Stimulated activated CD8-positive, alpha-beta memory T cell treated with anti-CD3 and anti-CD28 coated beads, Interleukin-2, amount 100 ng/mL, for 48 hours (primary cell): Measurements from ENCODE around the gene PDIA3.
"Not testable (repeated sequence)": the region's sequence is repeated elsewhere in the genome, so short reads cannot be mapped to it uniquely, and the experiment has no call there.

Experiments
- DNase-seq, 2 donors: peaks; one replicate each; pipeline ENCODE4 v3.0.0-alpha.2; 2020; ENCODE audit warnings: low read depth in 2 of 2

The PDIA3 gene

GRCh38 chr15:43746245-43746902 lies at the start of gene PDIA3:
TSS of gene PDIA3 (plus strand) at chr15:43746438. CDS start at chr15:43746540, 102 bp downstream.
- peak; percentile 87 to 89 for DNase-seq

DNA sequence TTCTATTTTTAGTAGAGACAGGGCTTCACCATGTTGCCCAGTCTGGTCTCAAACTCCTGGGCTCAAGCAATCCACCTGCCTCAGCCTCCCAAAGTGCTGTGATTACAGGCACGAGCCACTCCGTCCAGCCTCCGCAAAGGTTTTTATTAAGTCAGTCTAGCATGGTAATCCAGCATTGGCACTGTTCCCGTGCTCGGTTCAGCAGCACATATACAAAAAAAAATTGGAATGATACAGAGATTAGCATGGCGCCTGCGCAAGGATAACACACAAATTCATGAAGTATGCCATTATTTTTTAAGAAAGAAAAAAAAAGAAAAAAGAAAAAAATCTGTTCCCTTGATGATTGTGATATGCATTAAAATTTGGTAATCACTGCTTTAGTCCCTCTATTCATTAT lies 44.1 kb upstream of the PDIA3 start:
- no peak for DNase-seq

- DNase-seq: no peak
Observed at GRCh38 chr15:43702701-43703424, 43.4 kb upstream of the PDIA3 start.

GRCh38 chr15:43710431-43711131 lies 35.7 kb upstream of the PDIA3 start:
- DNase-seq: not testable (repeated sequence)

DNA sequence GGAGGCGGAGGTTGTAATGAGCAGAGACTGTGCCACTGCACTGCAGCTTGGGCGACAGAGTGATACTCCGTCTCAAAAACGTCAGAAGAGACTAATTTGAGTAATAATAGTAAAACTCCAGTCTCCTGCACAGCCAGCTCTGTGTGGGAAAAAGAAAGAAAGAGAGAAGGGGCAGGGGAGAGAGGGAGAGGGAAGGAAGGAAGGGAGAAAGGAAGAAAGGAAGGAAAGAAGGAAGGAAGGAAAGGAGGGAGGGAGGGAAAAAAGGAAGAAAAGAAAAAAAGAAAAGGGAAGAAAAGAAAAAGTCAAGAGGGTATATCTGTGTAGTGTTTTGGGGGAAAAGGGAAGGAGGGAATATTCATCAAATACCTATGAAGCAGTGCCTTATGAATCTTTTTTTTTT lies 23.1 kb upstream of the PDIA3 start:
- no peak for DNase-seq

GRCh38 chr15:43726306-43726705 lies 19.9 kb upstream of the PDIA3 start:
- not testable (repeated sequence) for DNase-seq

- not testable (repeated sequence) for DNase-seq
Observed at GRCh38 chr15:43728053-43728725, 18.0 kb upstream of the PDIA3 start.

DNA sequence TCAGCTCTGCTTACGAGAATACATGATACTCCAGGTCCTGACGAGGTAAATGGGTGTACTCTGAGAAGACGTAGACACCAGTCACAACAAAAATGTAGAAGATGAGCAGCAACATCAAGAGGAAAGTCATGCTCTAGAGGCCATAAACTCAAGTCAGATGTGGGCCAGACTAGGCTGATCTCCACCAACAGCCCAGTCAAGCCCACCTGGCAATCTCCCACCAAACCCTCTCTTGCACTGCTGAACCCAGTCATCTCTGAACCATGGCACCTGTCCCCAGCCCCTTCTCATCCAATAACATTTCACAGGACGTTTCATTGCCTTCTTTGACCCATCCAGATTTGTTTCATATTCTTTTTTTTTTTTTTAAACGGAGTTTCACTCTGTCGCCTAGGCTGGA lies 10.8 kb upstream of the PDIA3 start:
- no peak for DNase-seq

DNA sequence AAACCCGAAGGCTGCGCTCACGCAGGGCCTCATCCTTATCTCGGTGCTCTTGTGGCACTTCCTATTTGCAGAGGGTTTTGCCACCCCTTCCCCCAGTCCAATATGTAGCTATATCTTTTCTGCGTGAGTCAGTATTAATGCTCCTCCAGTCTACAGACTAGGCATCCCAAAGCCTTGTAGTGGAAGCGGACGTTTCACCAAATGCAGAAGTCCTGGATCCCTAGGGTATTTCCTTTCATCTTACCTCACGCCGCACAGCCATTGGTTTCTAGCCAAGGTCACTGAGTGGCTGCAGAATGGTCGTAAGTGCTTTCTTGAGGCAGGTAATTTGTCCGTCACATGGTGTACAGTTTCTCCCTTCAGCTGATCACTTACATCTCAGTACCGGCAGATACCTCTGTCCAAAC lies 668 bp downstream of the PDIA3 start:
- not testable (repeated sequence) for DNase-seq

DNA sequence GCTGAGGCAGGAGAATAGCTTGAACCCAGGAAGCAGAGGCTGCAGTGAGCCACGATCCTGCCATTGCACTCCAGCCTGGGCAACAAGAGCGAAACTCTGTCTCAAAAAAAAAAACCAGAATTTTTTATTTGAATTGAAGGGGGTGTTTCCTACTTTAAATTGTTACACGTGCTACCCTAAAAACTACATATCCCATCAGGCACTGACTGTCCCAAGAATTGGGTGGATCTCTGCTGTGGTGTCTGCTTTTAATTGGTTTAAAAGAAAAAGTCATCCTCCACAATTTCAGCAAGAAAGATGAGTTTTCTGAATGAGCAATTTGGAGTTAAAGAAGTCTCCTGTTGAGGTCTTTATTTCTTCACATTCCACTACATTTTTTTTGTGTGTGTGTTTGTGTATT lies 2.1 kb downstream of the PDIA3 start:
- DNase-seq: no peak

DNA sequence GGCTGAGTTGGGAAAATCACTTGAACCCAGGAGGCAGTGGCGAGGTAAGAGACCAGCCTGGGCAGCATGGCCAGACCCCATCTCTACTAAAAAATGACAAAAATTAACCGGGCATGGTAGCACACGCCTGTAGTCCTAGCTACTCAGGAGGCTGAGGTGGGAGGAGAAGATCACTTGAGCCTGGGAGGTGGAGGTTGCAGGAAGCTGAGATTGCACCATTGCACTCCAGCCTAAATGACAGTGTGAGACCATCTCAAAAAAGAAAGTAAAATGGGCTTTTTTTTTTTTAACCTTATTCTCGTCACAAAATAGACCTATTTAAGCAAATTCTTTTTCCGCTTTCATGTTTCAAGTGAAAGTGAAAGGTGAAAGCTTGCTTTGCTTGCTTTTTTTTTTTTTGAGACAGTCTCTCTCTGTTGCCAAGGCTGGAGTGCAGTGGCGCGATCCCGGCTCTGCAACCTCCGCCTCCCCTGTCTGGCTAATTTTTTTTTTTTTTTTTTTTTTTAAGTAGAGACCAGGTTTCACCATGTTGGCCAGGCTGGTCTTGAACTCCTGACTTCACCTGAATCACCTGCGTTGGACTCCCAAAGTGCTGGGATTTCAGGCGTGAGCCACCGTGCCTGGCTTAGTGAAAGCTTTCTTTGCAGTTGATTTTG lies 3.6 kb downstream of the PDIA3 start:
- no peak for DNase-seq

DNA sequence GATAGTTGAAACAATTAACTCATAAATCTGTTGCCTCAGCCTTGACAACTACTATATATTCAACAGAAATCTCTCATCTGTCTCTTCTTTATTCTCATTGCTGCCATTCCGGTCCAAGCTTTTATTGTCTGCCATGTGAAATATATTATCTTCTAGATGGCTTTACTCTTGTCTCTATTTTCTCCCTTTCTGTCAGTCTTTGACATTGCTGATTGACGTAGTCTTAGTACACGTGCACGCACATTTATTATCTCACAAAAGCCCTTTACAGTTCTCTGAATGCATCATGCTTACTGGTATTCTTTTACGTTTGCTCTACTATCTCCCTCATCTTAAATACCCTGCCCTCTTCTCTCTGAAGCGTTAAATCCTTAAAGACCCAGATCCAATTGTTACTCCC lies 5.6 kb downstream of the PDIA3 start:
- no peak for DNase-seq

- no peak for DNase-seq
Observed at GRCh38 chr15:43762824-43763223, 16.6 kb downstream of the PDIA3 start.

DNA sequence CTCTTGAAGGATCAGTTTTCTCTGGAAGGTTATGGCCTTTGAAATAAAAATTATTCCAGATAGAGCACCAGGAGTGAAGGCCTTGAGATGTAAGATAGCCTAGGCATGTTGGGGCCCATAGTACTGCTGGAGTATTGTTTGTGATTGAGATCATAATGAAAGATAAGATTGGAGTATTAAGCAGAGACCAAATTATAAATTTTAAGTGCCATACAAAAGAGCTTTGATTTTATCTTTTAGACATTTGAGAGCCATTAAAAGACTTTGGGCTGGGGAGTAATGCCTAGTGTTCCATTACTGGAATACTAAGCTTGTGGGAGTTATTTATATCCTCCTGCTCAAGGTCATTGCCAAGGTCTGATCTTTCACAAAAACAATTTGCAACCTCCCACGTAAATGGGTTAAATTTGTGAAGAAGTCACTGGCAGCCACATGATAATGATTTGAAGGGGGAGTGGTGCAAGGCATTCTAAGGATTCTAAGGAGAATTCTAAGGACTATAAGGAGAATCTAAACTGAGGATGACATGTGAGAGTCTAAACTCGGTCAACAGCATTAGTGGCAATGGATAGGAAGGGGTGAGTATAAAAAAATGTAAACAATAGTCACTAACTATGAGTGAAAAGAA lies 17.7 kb downstream of the PDIA3 start:
- DNase-seq: no peak

DNA sequence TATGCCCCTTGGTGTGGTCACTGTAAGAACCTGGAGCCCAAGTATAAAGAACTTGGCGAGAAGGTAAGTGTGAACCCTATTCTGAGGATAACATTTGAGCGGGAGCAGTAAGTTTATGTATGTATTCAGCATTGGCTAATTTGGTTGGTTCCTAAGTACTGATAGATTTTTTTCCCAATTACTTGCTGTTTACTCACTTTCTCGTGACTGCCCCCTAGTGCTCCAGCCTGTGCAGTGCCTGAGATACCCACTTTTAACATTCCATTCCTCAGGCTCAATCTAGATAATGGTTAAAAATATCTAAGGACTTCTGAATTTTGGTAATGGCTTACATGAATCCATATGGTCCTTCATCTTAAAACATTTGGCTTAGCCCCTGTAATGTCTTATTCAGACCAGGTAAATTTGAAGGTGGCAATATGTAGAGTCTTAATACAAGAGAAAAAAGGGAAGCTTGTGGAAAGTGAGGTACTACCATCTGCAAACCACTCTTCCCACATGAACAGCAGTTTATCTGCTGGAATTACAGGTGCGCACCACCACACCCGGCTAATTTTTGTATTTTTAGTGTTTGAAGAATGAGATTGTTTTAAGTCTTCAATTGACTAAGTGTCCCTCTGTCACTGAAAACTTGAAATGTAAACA lies 23.5 kb downstream of the PDIA3 start:
- DNase-seq: peak in 1 of 2 donors; percentile 34

DNA sequence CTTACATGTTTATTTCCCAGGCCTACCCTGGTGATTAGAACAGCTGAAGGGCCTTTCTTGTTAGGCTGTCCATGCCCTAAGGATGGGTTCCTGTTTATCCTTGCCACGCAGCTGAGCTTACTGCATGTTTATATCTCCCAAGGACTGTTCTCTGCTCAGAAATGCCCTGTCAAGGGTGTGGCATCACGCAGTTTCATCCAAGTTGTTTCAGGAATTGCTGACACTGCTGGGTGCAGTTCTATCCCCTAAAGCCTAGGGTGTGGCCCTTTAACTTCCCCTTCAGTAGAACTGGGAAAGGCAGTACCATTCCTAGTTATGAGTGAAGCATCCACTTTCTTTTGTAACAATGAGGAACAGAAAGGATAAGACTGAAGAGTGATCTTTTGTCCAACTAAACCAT lies 25.6 kb downstream of the PDIA3 start:
- no peak for DNase-seq

DNA sequence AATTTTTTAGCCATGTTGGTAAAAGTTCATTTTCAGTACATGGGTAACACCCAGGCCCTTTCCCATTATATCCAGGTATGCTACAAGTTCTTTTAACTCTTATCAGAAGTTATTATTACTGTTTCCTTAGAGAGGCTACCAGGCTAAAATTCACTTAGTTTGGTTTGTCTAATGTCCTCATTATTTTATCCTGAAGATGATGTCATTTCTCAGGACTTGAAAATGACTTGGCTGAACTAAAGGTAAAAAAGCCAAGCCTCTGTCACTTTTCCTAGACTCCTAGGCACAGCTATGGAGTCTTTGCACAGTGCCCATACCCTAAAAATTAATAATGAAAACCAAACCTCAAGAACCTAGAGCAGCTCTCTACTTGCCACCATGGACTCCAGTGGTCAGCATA lies 26.4 kb downstream of the PDIA3 start:
- no peak for DNase-seq

DNA sequence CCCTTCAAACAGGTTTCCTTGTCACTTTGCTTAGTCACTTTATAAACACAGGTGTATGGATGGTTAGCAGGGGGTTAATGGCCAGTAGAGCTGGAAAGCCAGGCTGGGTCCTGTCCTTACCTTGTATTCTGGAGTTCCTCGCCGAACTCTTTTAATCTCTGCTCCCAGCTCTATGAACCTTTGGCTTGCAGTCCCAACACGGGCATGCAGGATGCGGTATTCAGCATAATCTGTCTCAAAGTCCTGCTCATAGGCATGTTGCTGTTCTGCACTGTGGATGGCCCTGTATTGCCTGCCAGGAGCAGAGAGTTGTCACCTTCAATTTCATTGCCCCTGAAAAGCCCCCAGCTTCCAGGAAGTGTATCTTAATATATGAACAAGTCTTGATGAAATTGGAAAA lies 27.8 kb downstream of the PDIA3 start:
- no peak for DNase-seq

DNA sequence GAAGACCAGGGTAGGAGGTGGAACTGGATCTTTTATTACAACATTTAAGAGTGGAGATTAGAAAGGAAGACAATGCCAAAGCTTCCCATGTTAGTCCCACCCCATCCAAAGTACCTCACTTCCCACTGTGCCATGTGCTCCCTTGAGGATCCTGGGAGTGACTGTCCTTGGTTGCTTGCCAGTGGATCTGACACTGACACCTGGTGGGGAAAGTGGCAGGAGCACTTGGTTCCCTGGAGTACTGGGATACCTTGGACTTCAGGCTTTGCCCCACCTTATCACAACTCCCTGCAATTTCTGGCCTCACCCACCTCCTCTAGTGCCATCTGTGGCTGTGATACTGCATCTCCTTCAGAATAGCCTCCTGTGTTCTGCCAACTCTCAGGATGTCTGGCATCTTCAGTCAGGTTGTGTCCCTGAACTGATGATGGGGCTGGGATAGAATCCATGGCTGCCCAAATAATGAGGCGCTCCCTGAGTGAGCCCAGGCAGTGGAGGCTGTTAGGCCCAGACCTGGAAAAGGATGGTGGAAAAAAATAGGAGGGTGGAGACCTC lies 29.2 kb downstream of the PDIA3 start:
- DNase-seq: no peak

- DNase-seq: no peak
Observed at GRCh38 chr15:43776101-43776717, 30.0 kb downstream of the PDIA3 start.
